Central memory CD8-positive, alpha-beta T cell (primary cell): ENCODE measurements around the gene ASH1L.
"Not testable (repeated sequence)": the region's sequence is repeated elsewhere in the genome, so short reads cannot be mapped to it uniquely, and the experiment has no call there.

Experiments
- ATAC-seq: fragments of 150-1000 bp; cut with Tn5 transposase; replicated peaks from 2 replicates; pipeline ENCODE4 v1.10.0; 2022; ENCODE audit warnings: mild to moderate bottlenecking, moderate FRiP score, moderate number of reproducible peaks; ENCODE audit not compliant: poor library complexity, severe bottlenecking; ENCODE audit errors: extremely low read depth
- DNase-seq, 2 donors: peaks; one replicate each; pipeline ENCODE4 v3.0.0; 2021; ENCODE audit warnings: low spot score in 2 of 2
- H3K27ac Mint-ChIP-seq: one replicate; pipeline ENCODE4 v1.8.0; 2022; ENCODE audit warnings: low read depth, mild to moderate bottlenecking, moderate library complexity, mixed read lengths
- H3K27me3 Mint-ChIP-seq: one replicate; pipeline ENCODE4 v1.8.0; 2022; ENCODE audit warnings: mixed read lengths
- H3K36me3 Mint-ChIP-seq: one replicate; pipeline ENCODE4 v1.8.0; 2022; ENCODE audit warnings: mild to moderate bottlenecking, moderate library complexity, mixed read lengths; ENCODE audit not compliant: insufficient read depth
- H3K4me1 Mint-ChIP-seq: one replicate; pipeline ENCODE4 v1.8.0; 2022; ENCODE audit warnings: mixed read lengths
- H3K4me3 Mint-ChIP-seq: one replicate; pipeline ENCODE4 v1.8.0; 2022; ENCODE audit warnings: mild to moderate bottlenecking, moderate library complexity, mixed read lengths
- H3K9me3 Mint-ChIP-seq: one replicate; pipeline ENCODE4 v1.8.0; 2022; ENCODE audit warnings: mixed read lengths

Gene ASH1L

GRCh38 chr1:155453141-155453540 lies 109.5 kb downstream of the ASH1L start:
- no peak for ATAC-seq
- no peaks in the 10 kb centered on the region for H3K4me1 Mint-ChIP-seq
- no peak for DNase-seq
- no peaks in the 10 kb centered on the region for H3K27me3 Mint-ChIP-seq
- no peak overlapping the region for H3K27ac Mint-ChIP-seq
- H3K4me3 Mint-ChIP-seq = no peak overlapping the region
- peaks cover 30% of the 10 kb centered on the region for H3K36me3 Mint-ChIP-seq
- H3K9me3 Mint-ChIP-seq = no peaks in the 10 kb centered on the region

GRCh38 chr1:155451199-155451598 lies 111.4 kb downstream of the ASH1L start:
- Mint-ChIP-seq H3K4me3 (no peak overlapping the region), H3K27ac (no peak overlapping the region), H3K9me3 (no peaks in the 10 kb centered on the region), H3K36me3 (peaks cover 23% of the 10 kb centered on the region), H3K4me1 (no peaks in the 10 kb centered on the region), H3K27me3 (no peaks in the 10 kb centered on the region)
- ATAC-seq (no peak), DNase-seq (no peak)

- H3K4me3 Mint-ChIP-seq, H3K27me3 Mint-ChIP-seq, DNase-seq, H3K9me3 Mint-ChIP-seq, ATAC-seq: not testable (repeated sequence)
- H3K27ac Mint-ChIP-seq = peak overlapping the region; percentile 2
- peaks cover 10% of the 10 kb centered on the region for H3K4me1 Mint-ChIP-seq
- peaks cover 22% of the 10 kb centered on the region for H3K36me3 Mint-ChIP-seq
These were observed 120.2 kb downstream of the ASH1L start for GRCh38 chr1:155442431-155442830.

GRCh38 chr1:155437405-155437804 lies 125.2 kb downstream of the ASH1L start:
- Mint-ChIP-seq H3K27me3 (no peaks in the 10 kb centered on the region), H3K27ac (no peak overlapping the region), H3K9me3 (no peaks in the 10 kb centered on the region), H3K36me3 (peaks cover 32% of the 10 kb centered on the region), H3K4me1 (peaks cover 4% of the 10 kb centered on the region), H3K4me3 (no peak overlapping the region)
- DNase-seq = no peak
- ATAC-seq = no peak

- H3K4me1 Mint-ChIP-seq, H3K4me3 Mint-ChIP-seq, H3K9me3 Mint-ChIP-seq, DNase-seq, ATAC-seq, H3K27ac Mint-ChIP-seq, H3K27me3 Mint-ChIP-seq: not testable (repeated sequence)
- H3K36me3 Mint-ChIP-seq = peaks cover 37% of the 10 kb centered on the region
These were observed 128.7 kb downstream of the ASH1L start for GRCh38 chr1:155433831-155434389.

GRCh38 chr1:155433128-155433830 lies 129.3 kb downstream of the ASH1L start:
- not testable (repeated sequence) for H3K27ac Mint-ChIP-seq, H3K9me3 Mint-ChIP-seq, DNase-seq, ATAC-seq, H3K4me1 Mint-ChIP-seq, H3K4me3 Mint-ChIP-seq, H3K27me3 Mint-ChIP-seq
- peaks cover 33% of the 10 kb centered on the region for H3K36me3 Mint-ChIP-seq

GRCh38 chr1:155424091-155424490 lies 138.5 kb downstream of the ASH1L start:
- DNase-seq (no peak), ATAC-seq (no peak)
- Mint-ChIP-seq H3K27ac (no peak overlapping the region), H3K9me3 (no peaks in the 10 kb centered on the region), H3K4me3 (no peak overlapping the region), H3K27me3 (no peaks in the 10 kb centered on the region), H3K36me3 (peaks cover 8% of the 10 kb centered on the region), H3K4me1 (no peaks in the 10 kb centered on the region)

GRCh38 chr1:155420788-155421187 lies 141.8 kb downstream of the ASH1L start:
- Mint-ChIP-seq H3K27ac (no peak overlapping the region), H3K36me3 (peaks cover 10% of the 10 kb centered on the region), H3K9me3 (no peaks in the 10 kb centered on the region), H3K4me1 (peaks cover 9% of the 10 kb centered on the region), H3K27me3 (no peaks in the 10 kb centered on the region), H3K4me3 (no peak overlapping the region)
- ATAC-seq (no peak), DNase-seq (no peak)

GRCh38 chr1:155411840-155412239 lies 150.8 kb downstream of the ASH1L start:
- not testable (repeated sequence) for H3K4me3 Mint-ChIP-seq, H3K27me3 Mint-ChIP-seq, H3K4me1 Mint-ChIP-seq, H3K27ac Mint-ChIP-seq, H3K9me3 Mint-ChIP-seq, ATAC-seq, DNase-seq
- peaks cover 32% of the 10 kb centered on the region for H3K36me3 Mint-ChIP-seq

- H3K27ac Mint-ChIP-seq = no peak overlapping the region
- DNase-seq = no peak
- no peak overlapping the region for H3K4me3 Mint-ChIP-seq
- H3K27me3 Mint-ChIP-seq = no peaks in the 10 kb centered on the region
- ATAC-seq = no peak
- peaks cover 5% of the 10 kb centered on the region for H3K4me1 Mint-ChIP-seq
- no peaks in the 10 kb centered on the region for H3K9me3 Mint-ChIP-seq
- H3K36me3 Mint-ChIP-seq = peaks cover 35% of the 10 kb centered on the region
These were observed 151.7 kb downstream of the ASH1L start for GRCh38 chr1:155410931-155411330.

GRCh38 chr1:155396874-155397476 lies 165.6 kb downstream of the ASH1L start:
- H3K27me3 Mint-ChIP-seq = no peaks in the 10 kb centered on the region

GRCh38 chr1:155392898-155393411 lies 169.6 kb downstream of the ASH1L start:
- no peak overlapping the region for H3K27ac Mint-ChIP-seq
- ATAC-seq = no peak
- no peaks in the 10 kb centered on the region for H3K27me3 Mint-ChIP-seq
- no peaks in the 10 kb centered on the region for H3K4me1 Mint-ChIP-seq
- H3K9me3 Mint-ChIP-seq = no peaks in the 10 kb centered on the region
- H3K36me3 Mint-ChIP-seq = peaks cover 47% of the 10 kb centered on the region
- no peak for DNase-seq
- no peak overlapping the region for H3K4me3 Mint-ChIP-seq

More at GRCh38 chr1:155396874-155397476, 165.6 kb downstream of the ASH1L start:
- Mint-ChIP-seq H3K4me1 (no peaks in the 10 kb centered on the region), H3K36me3 (peaks cover 41% of the 10 kb centered on the region), H3K9me3 (no peaks in the 10 kb centered on the region), H3K4me3 (no peak overlapping the region), H3K27ac (no peak overlapping the region)
- DNase-seq (no peak), ATAC-seq (no peak)

GRCh38 chr1:155389826-155390225 lies 172.8 kb downstream of the ASH1L start:
- Mint-ChIP-seq H3K27me3 (no peaks in the 10 kb centered on the region), H3K9me3 (no peaks in the 10 kb centered on the region), H3K4me3 (no peak overlapping the region), H3K27ac (no peak overlapping the region), H3K4me1 (no peaks in the 10 kb centered on the region), H3K36me3 (peaks cover 43% of the 10 kb centered on the region)
- ATAC-seq (no peak), DNase-seq (no peak)
